Sigmoid colon (tissue), 7 donors: ENCODE data around the gene ARRB1. TPM values are rescaled to one million over a fixed set of nuclear protein-coding genes. Genes with fewer than 3 reads are reported as not detected.

Experiments
- DNase-seq: peaks from one replicate; pipeline ENCODE4 v3.0.0-alpha.2; 2019
- H3K27ac ChIP-seq, 4 donors: fragments of 200-600 bp; sonication (generic); one replicate each; pipeline ENCODE4 v1.5.1; 2016 to 2019; ENCODE audit warnings: mild to moderate bottlenecking in 1 of 4
- H3K27me3 ChIP-seq, 3 donors: fragments of 200-600 bp; sonication (generic); one replicate each; pipeline ENCODE4 v1.5.1; 2019; ENCODE audit warnings: mild to moderate bottlenecking in 1 of 3
- H3K36me3 ChIP-seq, 4 donors: fragments of 200-600 bp; sonication (generic); one replicate each; pipeline ENCODE4 v1.5.1; 2016 to 2019
- H3K4me1 ChIP-seq, 4 donors: fragments of 200-600 bp; sonication (generic); one replicate each; pipeline ENCODE4 v1.5.1; 2017 to 2019
- H3K4me3 ChIP-seq, 4 donors: fragments of 200-600 bp; sonication (generic); one replicate each; pipeline ENCODE4 v1.5.1; 2017 to 2019; ENCODE audit warnings: mild to moderate bottlenecking in 2 of 4, moderate library complexity in 1 of 4
- H3K9me3 ChIP-seq, 4 donors: fragments of 200-600 bp in 3 of 4; sonication (generic) in 3 of 4; one replicate each; pipeline versions ENCODE4 v1.5.1 to v1.6.1; 2013 to 2019
- EP300 ChIP-seq, 4 donors: sonication (generic); formaldehyde crosslinking; IDR thresholded peaks; one replicate each; pipeline ENCODE4 v1.6.1; 2017; ENCODE audit warnings: antibody characterized with exemption in 4 of 4
- POLR2A ChIP-seq, 2 donors: fragments of 450-650 bp; IDR thresholded peaks; one replicate each; pipeline ENCODE4 v1.6.1; 2016; ENCODE audit warnings: antibody characterized with exemption in 2 of 2, mild to moderate bottlenecking in 2 of 2, moderate library complexity in 2 of 2
- POLR2AphosphoS5 ChIP-seq, 4 donors: sonication (generic); formaldehyde crosslinking; IDR thresholded peaks; one replicate each; pipeline ENCODE4 v1.6.1; 2017; ENCODE audit warnings: antibody characterized with exemption in 4 of 4
- WGBS, 2 donors: extraction: QIAGEN DNeasy Blood & Tissue Kit; methylation state at CpG; one replicate each; pipeline ENCODE4 v1.1.7; 2013; 5-methylcytosine and 5-hydroxymethylcytosine counted together
- intact Hi-C: fragments of 100-400 bp; cut with DNase I; formaldehyde crosslinking; loops from one replicate; pipeline ENCODE4 v1.15.1; 2023
- polyA plus RNA-seq, 3 donors: library from polyadenylated mRNA; stranded (reverse); fragments of 200-250 nt; gene quantifications; one replicate each; pipeline ENCODE4 v1.2.3, GENCODE V29; 2013
- total RNA-seq, 4 donors: library from RNA; depleted of rRNA; stranded (reverse); fragments of >200 nt; gene quantifications; one replicate each; pipeline ENCODE4 v1.1.0, GENCODE V29; 2016
- TF ChIP-seq, protein P1 (sequence below), 4 experiments: fragments of 450-650 bp in 3 of 4; fragments of 200-600 bp in 1 of 4; IDR thresholded peaks; one replicate each; pipeline ENCODE4 v1.5.1; 2016 to 2019; ENCODE audit warnings: antibody characterized with exemption in 4 of 4, mild to moderate bottlenecking in 3 of 4, moderate library complexity in 2 of 4
- donor health status: healthy with polysubstance abuse.
- donor health status: Bipolar disorder and iron deficiency.
- donor health status: healthy.

ARRB1 gene
- total and polyA plus RNA-seq, 7 donors, result 24.0 to 96.7 (median 45.6) TPM

DNA sequence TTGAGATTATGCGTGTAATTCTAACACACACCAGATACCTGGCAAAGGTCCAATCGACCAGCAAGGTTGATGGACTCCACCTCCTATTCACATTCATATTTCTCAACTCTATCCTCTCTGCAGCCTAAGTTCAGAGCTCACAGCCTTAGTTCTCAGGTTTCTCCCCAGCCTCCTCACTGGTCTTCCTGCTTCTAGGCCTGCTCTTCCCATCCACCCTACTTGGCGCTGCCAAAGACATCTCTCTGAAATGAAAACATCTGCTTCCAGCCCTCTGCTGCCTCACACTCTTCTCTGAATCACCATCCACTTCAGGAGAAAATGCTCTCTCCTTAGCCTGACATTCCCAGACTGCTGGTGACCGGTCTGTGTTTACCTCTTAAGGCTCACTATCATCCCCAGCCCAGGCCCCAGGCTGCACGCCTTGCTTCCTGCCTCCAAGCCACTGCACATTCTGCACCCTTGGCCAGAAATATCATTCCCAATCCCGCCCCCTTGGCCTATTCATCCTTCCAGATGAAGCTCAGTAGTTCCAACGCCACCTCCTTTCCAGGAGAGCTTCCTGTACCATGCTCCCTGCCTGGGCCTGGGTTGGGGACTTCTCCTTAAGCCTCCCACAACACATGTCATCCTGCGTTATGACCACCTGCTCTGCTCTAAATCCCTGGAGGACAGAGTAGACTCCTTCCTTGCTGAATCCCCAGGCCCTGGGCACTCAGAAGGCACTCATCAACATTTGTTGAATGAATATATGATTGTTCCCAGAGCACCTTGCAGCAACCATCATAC lies 3.5 kb downstream of the ARRB1 start:
- WGBS, 2 donors, result 52 to 53% methylated on average over 8 of the region's 8 CpGs
- intact Hi-C loops, result no loop called here
- TF ChIP-seq EP300 (IDR thresholded peaks at IDR 0.05) (no peak), POLR2AphosphoS5 (IDR thresholded peaks at IDR 0.05) (peak; percentile 24 to 69 (median 42))
- no peaks in the 10 kb centered on the region for H3K9me3 ChIP-seq
- H3K27me3 ChIP-seq, result no peaks in the 10 kb centered on the region
- no peaks in the 10 kb centered on the region for H3K36me3 ChIP-seq
- H3K4me1 ChIP-seq, result peaks cover 0 to 94% (median 91%) of the 10 kb centered on the region in 4 donors
- H3K4me3 ChIP-seq, result peak overlapping the region in 1 of 4 donors; percentile 1
- H3K27ac ChIP-seq, result peak overlapping the region; percentile 97 to 98 (median 97)
- peak; percentile 91 for DNase-seq

DNA sequence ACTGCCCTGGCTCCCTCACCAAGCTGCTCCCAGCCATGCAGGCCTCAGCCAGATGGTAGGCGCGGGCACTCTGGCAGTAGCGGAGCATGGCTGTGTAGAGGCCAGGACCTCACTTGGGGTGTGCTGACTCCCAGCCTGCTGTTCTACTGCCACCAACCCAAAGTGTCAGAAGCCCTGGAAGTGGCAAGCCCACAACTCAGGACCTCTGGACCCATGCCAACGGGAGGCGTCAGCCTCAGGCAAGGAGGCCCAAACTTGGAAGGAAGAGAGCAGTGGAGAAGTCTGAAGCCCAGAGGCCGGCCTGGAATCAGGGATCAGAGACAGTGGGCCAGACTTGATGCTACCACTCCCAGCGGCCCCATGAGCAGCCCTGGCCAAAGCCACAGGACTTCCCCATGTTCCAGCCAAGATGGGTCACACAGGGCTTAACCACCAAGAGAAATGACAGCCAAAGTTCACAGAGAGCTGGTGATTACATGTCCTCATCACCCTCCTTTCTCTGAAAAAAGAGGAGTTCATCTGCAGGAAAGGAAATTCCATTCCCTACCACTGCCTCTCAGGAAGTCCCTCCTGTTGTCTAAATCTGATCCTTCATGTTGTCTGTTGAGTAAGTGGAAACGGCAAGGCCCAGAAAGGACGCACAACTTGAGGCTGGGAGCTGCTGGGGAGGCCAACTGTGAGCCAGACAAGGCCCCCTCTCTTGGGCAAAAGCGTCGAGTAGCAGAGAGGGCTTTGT lies 4.4 kb downstream of the ARRB1 start:
- intact Hi-C loops, result no loop called here
- Histone ChIP-seq H3K27me3 (no peaks in the 10 kb centered on the region), H3K4me3 (no peak overlapping the region), H3K9me3 (no peaks in the 10 kb centered on the region), H3K36me3 (no peaks in the 10 kb centered on the region), H3K27ac (peak overlapping the region; percentile 97 to 98 (median 97)), H3K4me1 (peaks cover 0 to 95% (median 93%) of the 10 kb centered on the region in 4 donors)
- WGBS, 2 donors, result 72 to 76% methylated on average over 11 of the region's 11 CpGs
- peak; percentile 82 for DNase-seq
- TF ChIP-seq EP300 (IDR thresholded peaks at IDR 0.05) (no peak), POLR2AphosphoS5 (IDR thresholded peaks at IDR 0.05) (no peak), POLR2A (IDR thresholded peaks at IDR 0.05) (no peak)
- TF ChIP-seq, protein P1, sequence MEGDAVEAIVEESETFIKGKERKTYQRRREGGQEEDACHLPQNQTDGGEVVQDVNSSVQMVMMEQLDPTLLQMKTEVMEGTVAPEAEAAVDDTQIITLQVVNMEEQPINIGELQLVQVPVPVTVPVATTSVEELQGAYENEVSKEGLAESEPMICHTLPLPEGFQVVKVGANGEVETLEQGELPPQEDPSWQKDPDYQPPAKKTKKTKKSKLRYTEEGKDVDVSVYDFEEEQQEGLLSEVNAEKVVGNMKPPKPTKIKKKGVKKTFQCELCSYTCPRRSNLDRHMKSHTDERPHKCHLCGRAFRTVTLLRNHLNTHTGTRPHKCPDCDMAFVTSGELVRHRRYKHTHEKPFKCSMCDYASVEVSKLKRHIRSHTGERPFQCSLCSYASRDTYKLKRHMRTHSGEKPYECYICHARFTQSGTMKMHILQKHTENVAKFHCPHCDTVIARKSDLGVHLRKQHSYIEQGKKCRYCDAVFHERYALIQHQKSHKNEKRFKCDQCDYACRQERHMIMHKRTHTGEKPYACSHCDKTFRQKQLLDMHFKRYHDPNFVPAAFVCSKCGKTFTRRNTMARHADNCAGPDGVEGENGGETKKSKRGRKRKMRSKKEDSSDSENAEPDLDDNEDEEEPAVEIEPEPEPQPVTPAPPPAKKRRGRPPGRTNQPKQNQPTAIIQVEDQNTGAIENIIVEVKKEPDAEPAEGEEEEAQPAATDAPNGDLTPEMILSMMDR (IDR thresholded peaks at IDR 0.05), result no peak

DNA sequence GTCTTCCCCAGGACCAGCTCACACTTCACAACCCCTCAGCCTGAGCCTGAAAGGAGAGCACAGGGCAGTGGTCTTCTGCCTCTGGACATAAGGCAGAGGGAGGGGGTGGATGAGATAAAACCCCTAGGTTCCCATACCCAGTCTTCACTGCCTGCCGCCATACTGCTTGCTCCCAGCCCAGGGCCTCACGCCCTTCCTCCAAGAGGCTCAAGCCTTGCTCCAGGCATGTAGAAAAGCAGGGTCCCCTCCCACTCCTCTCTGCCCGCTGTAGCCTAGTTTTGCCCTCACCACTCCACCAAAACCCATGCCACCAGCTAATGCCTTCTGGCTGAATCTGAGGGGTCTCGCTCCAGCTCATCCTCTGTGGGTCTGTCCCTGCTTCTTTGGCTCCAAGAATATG lies 5.2 kb downstream of the ARRB1 start:
- 97 to 99% methylated on average over 4 of the region's 4 CpGs for WGBS, 2 donors

DNA sequence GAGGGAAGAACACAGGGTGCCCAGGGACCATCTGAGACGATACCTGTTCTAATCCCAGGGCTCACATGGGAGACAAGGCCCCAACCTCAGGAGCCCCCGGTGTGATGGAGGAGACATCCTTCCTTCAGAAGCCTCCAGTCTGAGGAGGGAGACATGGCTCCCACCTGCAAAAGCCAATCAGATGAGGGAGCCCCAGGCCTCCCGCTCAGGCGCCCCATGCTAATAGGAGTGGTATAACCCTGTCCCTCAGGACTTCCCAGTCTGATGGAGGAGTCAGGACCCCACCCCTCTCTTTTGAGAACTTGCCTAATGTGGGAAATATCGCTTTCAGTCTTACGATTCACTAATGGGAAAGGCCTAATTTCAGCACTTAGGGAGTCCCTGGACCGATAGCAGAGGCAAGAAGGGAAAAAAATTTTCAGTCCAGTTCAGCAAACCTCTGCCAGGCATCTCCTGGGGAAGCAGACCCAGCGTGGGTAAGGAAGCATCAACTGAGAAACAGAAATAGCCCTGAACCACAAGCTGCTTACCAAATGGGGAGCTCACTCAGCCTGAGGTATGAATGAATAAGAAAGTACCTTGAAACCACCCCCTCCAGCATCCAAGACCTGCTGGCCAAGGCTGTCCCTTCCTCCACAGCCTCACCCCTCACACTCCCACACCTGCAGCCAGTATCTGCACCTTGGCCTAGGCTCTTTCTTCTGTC lies 5.9 kb downstream of the ARRB1 start:
- Histone ChIP-seq H3K36me3 (no peaks in the 10 kb centered on the region), H3K27ac (peak overlapping the region; percentile 97 to 98 (median 97)), H3K4me3 (no peak overlapping the region), H3K9me3 (no peaks in the 10 kb centered on the region), H3K4me1 (peaks cover 0 to 100% (median 100%) of the 10 kb centered on the region in 4 donors), H3K27me3 (no peaks in the 10 kb centered on the region)
- intact Hi-C loops, result no loop called here
- DNase-seq, result no peak
- WGBS, 2 donors, result 72 to 87% methylated on average over 8 of the region's 8 CpGs
- TF ChIP-seq POLR2A (IDR thresholded peaks at IDR 0.05), result no peak
- TF ChIP-seq, protein P1 (IDR thresholded peaks at IDR 0.05), result no peak
- TF ChIP-seq EP300 (IDR thresholded peaks at IDR 0.05), result no peak
- no peak for TF ChIP-seq POLR2AphosphoS5 (IDR thresholded peaks at IDR 0.05)

More for the DNA sequence above, 5.2 kb downstream of the ARRB1 start:
- Histone ChIP-seq H3K36me3 (no peaks in the 10 kb centered on the region), H3K9me3 (no peaks in the 10 kb centered on the region), H3K4me3 (no peak overlapping the region), H3K27me3 (no peaks in the 10 kb centered on the region), H3K4me1 (peaks cover 0 to 99% (median 97%) of the 10 kb centered on the region in 4 donors), H3K27ac (peak overlapping the region; percentile 97 to 98 (median 97))
- TF ChIP-seq POLR2AphosphoS5 (IDR thresholded peaks at IDR 0.05) (no peak), EP300 (IDR thresholded peaks at IDR 0.05) (no peak), POLR2A (IDR thresholded peaks at IDR 0.05) (no peak)
- TF ChIP-seq, protein P1 (IDR thresholded peaks at IDR 0.05), result no peak
- no peak for DNase-seq
- intact Hi-C loops, result no loop called here
